MCF 10A (cell line): Measurements from ENCODE around the gene ZBP1. TPM values are rescaled to one million over a fixed set of nuclear protein-coding genes. Genes with fewer than 3 reads are reported as not detected.

Source experiments
- BruUV-seq: library from RNA; stranded (reverse); fragments of 400-500 nt; replicated peaks from 2 replicates; lab custom pipeline; 2021; lab: Mats Ljungman, UMichigan
- CTCF ChIA-PET: fragments of 300-600 bp; sonication (Branson Sonifier 250); formaldehyde crosslinking; extraction: SDS; loops from one replicate; lab custom pipeline; 2021; ENCODE audit warnings: antibody characterized with exemption, inconsistent platforms; lab: Yijun Ruan, JAX
- POLR2A ChIA-PET: fragments of 300-600, 350-650 bp; sonication (Branson Sonifier 250); formaldehyde crosslinking; extraction: SDS; loops from one replicate; lab custom pipeline; 2020; ENCODE audit warnings: antibody characterized with exemption, inconsistent platforms; lab: Yijun Ruan, JAX
- DNase-seq: peaks from one replicate; pipeline ENCODE4 v3.0.0-alpha.2; 2018; ENCODE audit not compliant: unreplicated experiment
- H3K27ac Mint-ChIP-seq: one replicate; pipeline ENCODE4 v1.8.0; 2022; ENCODE audit warnings: mild to moderate bottlenecking, low read depth, mixed read lengths; ENCODE audit not compliant: unreplicated experiment
- H3K27me3 Mint-ChIP-seq: one replicate; pipeline ENCODE4 v1.8.0; 2022; ENCODE audit warnings: mixed read lengths; ENCODE audit not compliant: insufficient read depth, unreplicated experiment
- H3K36me3 Mint-ChIP-seq: one replicate; pipeline ENCODE4 v1.8.0; 2022; ENCODE audit warnings: mild to moderate bottlenecking, moderate library complexity, mixed read lengths; ENCODE audit not compliant: insufficient read depth, unreplicated experiment
- H3K4me1 Mint-ChIP-seq: one replicate; pipeline ENCODE4 v1.8.0; 2022; ENCODE audit warnings: mixed read lengths; ENCODE audit not compliant: insufficient read depth, unreplicated experiment
- H3K4me3 Mint-ChIP-seq: one replicate; pipeline ENCODE4 v1.8.0; 2022; ENCODE audit warnings: mild to moderate bottlenecking, moderate library complexity, mixed read lengths; ENCODE audit not compliant: unreplicated experiment
- H3K9me3 Mint-ChIP-seq: one replicate; pipeline ENCODE4 v1.8.0; 2022; ENCODE audit warnings: mixed read lengths; ENCODE audit not compliant: unreplicated experiment
- CTCF ChIP-seq: fragments of 200-600 bp; IDR thresholded peaks from one replicate; pipeline ENCODE4 v1.8.0; 2022; ENCODE audit warnings: antibody characterized with exemption, mild to moderate bottlenecking; ENCODE audit not compliant: unreplicated experiment
- intact Hi-C: fragments of 100-400 bp; cut with micrococcal nuclease; formaldehyde crosslinking; loops from 2 replicates; pipeline ENCODE4 v1.14.1; 2022
- total RNA-seq: library from RNA; stranded (reverse); gene quantifications from 2 replicates; pipeline ENCODE4 v1.2.3, GENCODE V29; 2022

The ZBP1 gene
- total RNA-seq, 1 experiment from 2014 or later = not detected

DNA sequence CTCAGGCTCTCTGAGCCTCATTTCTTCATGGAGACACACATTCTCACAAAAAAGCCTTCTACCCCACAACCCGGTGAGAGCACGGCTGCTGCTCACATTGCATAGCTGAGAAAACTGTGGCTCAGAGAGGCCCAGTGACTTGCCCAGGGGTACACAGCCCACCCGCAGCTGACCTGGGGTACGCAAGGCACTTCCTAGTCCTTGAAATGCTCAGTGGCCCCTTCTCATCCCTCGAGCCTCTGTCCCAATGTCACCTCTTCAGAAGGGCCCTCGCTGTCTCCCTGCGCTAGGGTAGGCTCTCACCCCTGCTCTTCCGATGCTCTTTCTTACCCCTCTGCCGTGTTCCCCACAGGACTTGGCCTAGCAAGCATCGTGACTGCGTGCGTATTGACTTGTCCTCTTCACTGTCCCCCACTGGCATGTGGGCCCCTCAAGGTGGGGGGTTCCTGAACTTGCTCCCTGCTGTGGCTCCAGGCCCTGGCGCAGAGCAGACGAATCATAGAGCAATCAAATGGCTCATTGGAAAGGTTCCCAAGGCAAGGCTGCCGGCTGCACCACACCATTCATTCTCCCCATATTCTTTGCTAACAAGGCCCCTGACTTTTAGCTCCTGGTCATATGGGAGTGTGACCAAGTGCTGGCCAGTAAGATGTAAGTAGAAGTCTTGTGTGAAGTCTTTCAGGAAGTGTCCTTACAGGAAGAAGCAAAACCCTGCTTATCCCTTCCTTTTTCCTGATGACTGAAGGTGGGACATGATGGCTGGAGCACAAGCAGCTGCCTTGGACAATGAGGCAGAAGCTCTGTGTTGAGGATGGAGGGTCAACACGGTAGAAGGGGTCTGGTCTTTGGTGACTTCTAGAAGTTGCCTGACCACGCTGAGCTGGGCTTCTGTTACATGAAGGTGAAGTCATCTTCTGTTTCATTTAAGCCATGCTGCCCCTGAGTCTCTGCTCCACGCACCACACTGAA is 36.7 kb downstream of the ZBP1 start:
- Mint-ChIP-seq H3K4me1 (no peaks in the 10 kb centered on the region), H3K36me3 (no peaks in the 10 kb centered on the region), H3K4me3 (no peak overlapping the region), H3K9me3 (no peaks in the 10 kb centered on the region), H3K27me3 (peaks cover 85% of the 10 kb centered on the region), H3K27ac (no peak overlapping the region)
- no TSS peak for BruUV-seq
- CTCF ChIA-PET = interaction anchor here (0.6 to 2.9 kb wide), 9 partner anchors 11 to 842 kb away, joined by 3 to 12 read pairs (median 3); no protein-coding TSS in a partner anchor
- no peak for DNase-seq
- no peak for TF ChIP-seq CTCF
- POLR2A ChIA-PET = interaction anchor here (0.5 kb wide), 1 partner anchor 388 kb away, joined by 3 read pairs; no protein-coding TSS in a partner anchor
- intact Hi-C loops = no loop called here

DNA sequence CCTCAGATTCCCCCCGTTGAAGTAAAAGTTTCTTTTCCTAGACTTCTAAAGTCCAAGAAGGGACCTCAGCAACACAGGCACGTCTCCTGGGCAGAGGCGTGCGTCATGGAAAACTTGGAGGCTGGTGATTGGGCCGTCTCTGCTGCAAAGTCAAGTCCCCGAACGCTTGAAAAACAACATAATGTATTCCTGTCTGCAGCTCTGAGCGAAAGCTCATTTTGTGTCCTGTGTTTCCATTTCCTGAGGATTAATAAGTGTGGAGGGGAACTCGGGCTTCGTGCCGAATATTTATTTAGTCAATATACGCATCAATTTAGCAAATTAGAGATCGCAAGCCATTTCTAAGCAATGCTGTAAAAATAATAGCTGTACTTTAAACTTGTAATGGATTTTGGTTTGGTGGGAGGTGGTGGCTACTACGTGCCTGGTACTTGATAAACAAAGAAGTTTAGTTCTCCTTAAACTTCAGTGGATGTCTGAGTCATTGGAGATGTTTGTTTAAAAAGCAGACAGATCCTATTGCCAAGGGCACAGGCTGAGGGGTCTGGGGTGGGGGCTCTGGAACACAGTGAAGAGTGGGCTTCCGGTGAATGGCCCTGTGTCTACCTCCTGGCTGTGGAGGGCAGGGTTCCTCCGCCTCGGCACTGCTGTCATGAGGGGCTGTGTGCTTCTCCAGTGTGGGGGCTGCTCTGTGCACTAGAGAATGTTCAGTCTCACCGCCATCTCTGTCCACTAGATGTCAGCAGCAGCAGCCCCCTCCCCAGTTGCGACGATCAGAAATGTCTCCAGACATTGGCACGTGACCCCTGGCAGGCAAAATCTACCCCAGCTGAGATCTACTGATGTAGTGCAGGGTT is 37.6 kb downstream of the ZBP1 start:
- H3K27me3 Mint-ChIP-seq = peaks cover 85% of the 10 kb centered on the region
- no peaks in the 10 kb centered on the region for H3K36me3 Mint-ChIP-seq
- CTCF ChIA-PET = interaction anchor here (0.6 to 2.9 kb wide), 6 partner anchors 22 to 843 kb away, joined by 3 to 12 read pairs (median 3); partner anchors contain the start of gene PCK1
- no peak for TF ChIP-seq CTCF
- no peaks in the 10 kb centered on the region for H3K4me1 Mint-ChIP-seq
- DNase-seq = no peak
- H3K9me3 Mint-ChIP-seq = no peaks in the 10 kb centered on the region
- intact Hi-C loops = no loop called here
- no peak overlapping the region for H3K4me3 Mint-ChIP-seq
- BruUV-seq = no TSS peak
- H3K27ac Mint-ChIP-seq = no peak overlapping the region
- POLR2A ChIA-PET = no interaction called here

GRCh38 chr20:57582029-57582378 is 38.2 kb downstream of the ZBP1 start:
- Mint-ChIP-seq H3K36me3 (no peaks in the 10 kb centered on the region), H3K27me3 (peaks cover 79% of the 10 kb centered on the region), H3K4me3 (no peak overlapping the region), H3K9me3 (no peaks in the 10 kb centered on the region), H3K27ac (no peak overlapping the region), H3K4me1 (no peaks in the 10 kb centered on the region)
- CTCF ChIA-PET = interaction anchor here (0.8 to 2.9 kb wide), 5 partner anchors 11 to 627 kb away, joined by 3 to 12 read pairs (median 3); partner anchors contain the start of gene PCK1
- no TSS peak for BruUV-seq
- no peak for DNase-seq
- intact Hi-C loops = no loop called here
- TF ChIP-seq CTCF = no peak
- POLR2A ChIA-PET = no interaction called here
